Muscle layer of duodenum (tissue), 2 donors: ENCODE measurements around the gene GRM7.

Experiments used
- H3K27ac ChIP-seq: one replicate; pipeline ENCODE4 v1.7.0; 2013; ENCODE audit warnings: mild to moderate bottlenecking, low read length
- H3K27me3 ChIP-seq: one replicate; pipeline ENCODE4 v1.7.0; 2013; ENCODE audit warnings: low read depth, mild to moderate bottlenecking, control low read depth, low read length
- H3K36me3 ChIP-seq, 2 donors: one replicate each; pipeline ENCODE4 v1.7.0; 2013; ENCODE audit warnings: low read length in 2 of 2, control low read depth in 1 of 2, mild to moderate bottlenecking in 1 of 2; ENCODE audit not compliant: insufficient read depth in 2 of 2, control insufficient read depth in 1 of 2
- H3K4me1 ChIP-seq, 2 donors: one replicate each; pipeline ENCODE4 v1.7.0; 2013; ENCODE audit warnings: low read length in 2 of 2, mild to moderate bottlenecking in 2 of 2, control low read depth in 1 of 2, moderate library complexity in 1 of 2; ENCODE audit not compliant: insufficient read depth in 2 of 2, control insufficient read depth in 1 of 2
- H3K4me3 ChIP-seq, 2 donors: one replicate each; pipeline ENCODE4 v1.7.0; 2013; ENCODE audit warnings: low read length in 2 of 2, low read depth in 1 of 2, mild to moderate bottlenecking in 1 of 2
- H3K9me3 ChIP-seq, 2 donors: one replicate each; pipeline ENCODE4 v1.7.0; 2013; ENCODE audit warnings: low read length in 2 of 2, control low read depth in 1 of 2, mild to moderate bottlenecking in 1 of 2; ENCODE audit not compliant: control insufficient read depth in 1 of 2
- donor health status: healthy.

GRM7 gene

GRCh38 chr3:6860954-6861624 is at the start of gene GRM7:
Gene GRM7 (plus strand): TSS chr3:6861115.
- Histone ChIP-seq H3K27me3 (peaks cover 7% of the 10 kb centered on the region), H3K27ac (no peak within 1 kb of the TSS)

GRCh38 chr3:6821411-6821810 is 39.5 kb upstream of the GRM7 start:
- H3K27me3 ChIP-seq, result no peaks in the 10 kb centered on the region
- H3K4me3 ChIP-seq, result no peak overlapping the region
- no peak overlapping the region for H3K27ac ChIP-seq
- no peaks in the 10 kb centered on the region for H3K9me3 ChIP-seq
- no peaks in the 10 kb centered on the region for H3K4me1 ChIP-seq
- no peaks in the 10 kb centered on the region for H3K36me3 ChIP-seq

More at GRCh38 chr3:6860954-6861624, at the start of gene GRM7:
- Histone ChIP-seq H3K4me3 (peak within 1 kb of the TSS in 1 of 2 donors; percentile 45), H3K4me1 (peaks cover 0 to 19% of the 10 kb centered on the region in 2 donors), H3K36me3 (no peaks in the 10 kb centered on the region), H3K9me3 (no peaks in the 10 kb centered on the region)

GRCh38 chr3:6825524-6825923 is 35.4 kb upstream of the GRM7 start:
- Histone ChIP-seq H3K27ac (no peak overlapping the region), H3K4me3 (no peak overlapping the region), H3K27me3 (no peaks in the 10 kb centered on the region), H3K9me3 (no peaks in the 10 kb centered on the region), H3K4me1 (no peaks in the 10 kb centered on the region), H3K36me3 (no peaks in the 10 kb centered on the region)

GRCh38 chr3:6827453-6827852 is 33.5 kb upstream of the GRM7 start:
- Histone ChIP-seq H3K27me3 (no peaks in the 10 kb centered on the region), H3K4me3 (no peak overlapping the region), H3K27ac (no peak overlapping the region), H3K9me3 (no peaks in the 10 kb centered on the region), H3K36me3 (no peaks in the 10 kb centered on the region), H3K4me1 (no peaks in the 10 kb centered on the region)

GRCh38 chr3:6844723-6845122 is 16.2 kb upstream of the GRM7 start:
- no peaks in the 10 kb centered on the region for H3K27me3 ChIP-seq
- no peaks in the 10 kb centered on the region for H3K36me3 ChIP-seq
- no peak overlapping the region for H3K4me3 ChIP-seq
- no peaks in the 10 kb centered on the region for H3K4me1 ChIP-seq
- H3K27ac ChIP-seq, result no peak overlapping the region
- H3K9me3 ChIP-seq, result no peaks in the 10 kb centered on the region

GRCh38 chr3:6854184-6854583 is 6.7 kb upstream of the GRM7 start:
- H3K4me1 ChIP-seq, result no peaks in the 10 kb centered on the region
- H3K27me3 ChIP-seq, result no peaks in the 10 kb centered on the region
- H3K4me3 ChIP-seq, result no peak overlapping the region
- H3K9me3 ChIP-seq, result no peaks in the 10 kb centered on the region
- H3K27ac ChIP-seq, result no peak overlapping the region
- H3K36me3 ChIP-seq, result no peaks in the 10 kb centered on the region

GRCh38 chr3:6857510-6857909 is 3.4 kb upstream of the GRM7 start:
- peaks cover 7% of the 10 kb centered on the region for H3K27me3 ChIP-seq
- H3K4me1 ChIP-seq, result peaks cover 0 to 15% of the 10 kb centered on the region in 2 donors
- no peak overlapping the region for H3K27ac ChIP-seq
- H3K36me3 ChIP-seq, result no peaks in the 10 kb centered on the region
- no peaks in the 10 kb centered on the region for H3K9me3 ChIP-seq
- H3K4me3 ChIP-seq, result no peak overlapping the region

- Histone ChIP-seq H3K27me3 (peaks cover 7% of the 10 kb centered on the region), H3K9me3 (no peaks in the 10 kb centered on the region), H3K4me3 (peak overlapping the region in 1 of 2 donors; percentile 45), H3K36me3 (no peaks in the 10 kb centered on the region), H3K4me1 (peaks cover 0 to 19% of the 10 kb centered on the region in 2 donors), H3K27ac (no peak overlapping the region)
These were observed 564 bp upstream of the GRM7 start for GRCh38 chr3:6860149-6860953.

GRCh38 chr3:6861625-6862000 is 698 bp downstream of the GRM7 start:
- peak overlapping the region in 1 of 2 donors; percentile 45 for H3K4me3 ChIP-seq
- H3K27ac ChIP-seq, result no peak overlapping the region
- H3K9me3 ChIP-seq, result no peaks in the 10 kb centered on the region
- H3K4me1 ChIP-seq, result peaks cover 0 to 19% of the 10 kb centered on the region in 2 donors
- peaks cover 7% of the 10 kb centered on the region for H3K27me3 ChIP-seq
- no peaks in the 10 kb centered on the region for H3K36me3 ChIP-seq

GRCh38 chr3:6862041-6862879 is 1.3 kb downstream of the GRM7 start:
- H3K4me3 ChIP-seq, result peak overlapping the region in 1 of 2 donors; percentile 45
- no peaks in the 10 kb centered on the region for H3K9me3 ChIP-seq
- no peak overlapping the region for H3K27ac ChIP-seq
- peaks cover 7% of the 10 kb centered on the region for H3K27me3 ChIP-seq
- H3K4me1 ChIP-seq, result peaks cover 0 to 19% of the 10 kb centered on the region in 2 donors
- no peaks in the 10 kb centered on the region for H3K36me3 ChIP-seq

GRCh38 chr3:6862880-6863195 is 1.9 kb downstream of the GRM7 start:
- no peak overlapping the region for H3K4me3 ChIP-seq

More at GRCh38 chr3:6862880-6863195, 1.9 kb downstream of the GRM7 start:
- peaks cover 7% of the 10 kb centered on the region for H3K27me3 ChIP-seq
- no peaks in the 10 kb centered on the region for H3K36me3 ChIP-seq
- peaks cover 0 to 19% of the 10 kb centered on the region in 2 donors for H3K4me1 ChIP-seq
- H3K27ac ChIP-seq, result no peak overlapping the region
- no peaks in the 10 kb centered on the region for H3K9me3 ChIP-seq
